ENCODE measurements around the gene PTPN20.

PTPN20 gene

DNA sequence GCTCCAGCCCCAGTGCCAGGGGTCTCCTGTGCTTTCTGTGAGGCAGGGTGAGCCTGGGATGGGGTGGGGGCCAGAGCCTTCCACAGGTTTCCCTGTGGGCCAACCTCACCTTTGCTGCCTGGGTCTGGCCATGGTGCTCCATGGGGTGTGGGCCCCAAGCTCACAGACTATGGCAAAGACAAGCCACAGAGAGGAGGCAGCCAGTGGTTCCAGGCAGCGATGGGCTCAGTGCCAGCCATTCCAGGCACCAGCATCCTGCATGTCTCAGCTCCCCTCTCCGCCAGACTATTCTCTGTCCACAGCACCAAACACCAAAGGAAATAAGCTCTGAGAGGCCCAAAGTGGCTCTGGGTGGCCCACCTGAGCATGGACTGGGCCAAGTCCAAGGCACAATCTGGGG lies 133.5 kb downstream of the PTPN20 start:
- Histone ChIP-seq H2AFZ (ENCODE audit: low read depth, low read length) (no peak overlapping the region), H3K9ac (ENCODE audit: low read depth, low read length) (no peak overlapping the region), H3K4me1 (ENCODE audit: insufficient read depth, low read length) (0 out of 2 replicates have a peak, but pooled peaks cover 4% of the 10 kb centered on the region), H3K27ac (ENCODE audit: low read length) (no peak overlapping the region), H3K4me3 (ENCODE audit: low read depth in 1 of 2, low read length in 2 of 2) (no peak overlapping the region), H3K4me2 (ENCODE audit: insufficient read depth, low read length) (no peak overlapping the region), H3K27me3 (ENCODE audit: insufficient read depth, low read length, poor library complexity) (no peaks in the 10 kb centered on the region), H3K36me3 (ENCODE audit: insufficient read depth, low read length) (no peaks in the 10 kb centered on the region), H4K20me1 (ENCODE audit: insufficient read depth, low read length) (no peaks in the 10 kb centered on the region; the same call in 1 of the 2 replicates), H3K9me3 (ENCODE audit: insufficient read depth, low read length, severe bottlenecking) (no peaks in the 10 kb centered on the region), H3K79me2 (ENCODE audit: insufficient read depth, low read length) (no peaks in the 10 kb centered on the region)
- TF ChIP-seq EZH2 (IDR thresholded peaks at IDR 0.05; ENCODE audit: borderline replicate concordance, low read depth, low read length, severe bottlenecking), result no peak
- TF ChIP-seq, protein P1, sequence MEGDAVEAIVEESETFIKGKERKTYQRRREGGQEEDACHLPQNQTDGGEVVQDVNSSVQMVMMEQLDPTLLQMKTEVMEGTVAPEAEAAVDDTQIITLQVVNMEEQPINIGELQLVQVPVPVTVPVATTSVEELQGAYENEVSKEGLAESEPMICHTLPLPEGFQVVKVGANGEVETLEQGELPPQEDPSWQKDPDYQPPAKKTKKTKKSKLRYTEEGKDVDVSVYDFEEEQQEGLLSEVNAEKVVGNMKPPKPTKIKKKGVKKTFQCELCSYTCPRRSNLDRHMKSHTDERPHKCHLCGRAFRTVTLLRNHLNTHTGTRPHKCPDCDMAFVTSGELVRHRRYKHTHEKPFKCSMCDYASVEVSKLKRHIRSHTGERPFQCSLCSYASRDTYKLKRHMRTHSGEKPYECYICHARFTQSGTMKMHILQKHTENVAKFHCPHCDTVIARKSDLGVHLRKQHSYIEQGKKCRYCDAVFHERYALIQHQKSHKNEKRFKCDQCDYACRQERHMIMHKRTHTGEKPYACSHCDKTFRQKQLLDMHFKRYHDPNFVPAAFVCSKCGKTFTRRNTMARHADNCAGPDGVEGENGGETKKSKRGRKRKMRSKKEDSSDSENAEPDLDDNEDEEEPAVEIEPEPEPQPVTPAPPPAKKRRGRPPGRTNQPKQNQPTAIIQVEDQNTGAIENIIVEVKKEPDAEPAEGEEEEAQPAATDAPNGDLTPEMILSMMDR (IDR thresholded peaks at IDR 0.05; ENCODE audit: borderline replicate concordance, extremely low read depth, low read length, poor library complexity, severe bottlenecking), result no peak
- ATAC-seq (ENCODE audit: insufficient read depth, low read depth), result no peak
- no peak for DNase-seq

DNA sequence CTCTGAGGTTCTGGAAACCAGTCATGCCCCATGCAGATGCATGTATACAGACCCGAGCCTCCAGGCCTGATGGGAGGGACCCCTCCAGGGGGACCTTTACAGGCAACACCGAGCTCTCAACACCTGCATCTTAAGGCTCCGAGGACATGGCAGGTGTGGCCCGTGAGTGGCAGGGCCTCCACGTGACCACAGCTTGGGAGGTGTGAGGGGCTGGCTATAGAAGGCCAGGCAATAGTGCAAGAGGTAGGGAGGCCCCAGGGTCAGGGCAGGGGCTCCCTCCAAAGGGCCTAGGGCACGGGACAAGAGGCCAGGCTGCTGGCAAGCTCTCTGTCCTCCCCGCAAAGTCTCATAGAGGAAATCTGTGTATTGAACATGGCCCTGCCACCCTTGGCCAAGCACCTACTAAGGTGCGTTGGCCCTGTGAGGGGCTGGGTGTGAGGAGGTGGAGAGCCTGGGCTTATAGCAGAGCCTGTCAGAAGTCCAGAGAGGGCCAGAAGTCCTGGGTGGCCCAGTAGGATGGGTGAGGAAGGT lies 134.2 kb downstream of the PTPN20 start:
- Histone ChIP-seq H4K20me1 (ENCODE audit: insufficient read depth, low read length) (no peaks in the 10 kb centered on the region; the same call in 1 of the 2 replicates), H3K27ac (ENCODE audit: low read length) (no peak overlapping the region), H3K27me3 (ENCODE audit: insufficient read depth, low read length, poor library complexity) (no peaks in the 10 kb centered on the region)

DNA sequence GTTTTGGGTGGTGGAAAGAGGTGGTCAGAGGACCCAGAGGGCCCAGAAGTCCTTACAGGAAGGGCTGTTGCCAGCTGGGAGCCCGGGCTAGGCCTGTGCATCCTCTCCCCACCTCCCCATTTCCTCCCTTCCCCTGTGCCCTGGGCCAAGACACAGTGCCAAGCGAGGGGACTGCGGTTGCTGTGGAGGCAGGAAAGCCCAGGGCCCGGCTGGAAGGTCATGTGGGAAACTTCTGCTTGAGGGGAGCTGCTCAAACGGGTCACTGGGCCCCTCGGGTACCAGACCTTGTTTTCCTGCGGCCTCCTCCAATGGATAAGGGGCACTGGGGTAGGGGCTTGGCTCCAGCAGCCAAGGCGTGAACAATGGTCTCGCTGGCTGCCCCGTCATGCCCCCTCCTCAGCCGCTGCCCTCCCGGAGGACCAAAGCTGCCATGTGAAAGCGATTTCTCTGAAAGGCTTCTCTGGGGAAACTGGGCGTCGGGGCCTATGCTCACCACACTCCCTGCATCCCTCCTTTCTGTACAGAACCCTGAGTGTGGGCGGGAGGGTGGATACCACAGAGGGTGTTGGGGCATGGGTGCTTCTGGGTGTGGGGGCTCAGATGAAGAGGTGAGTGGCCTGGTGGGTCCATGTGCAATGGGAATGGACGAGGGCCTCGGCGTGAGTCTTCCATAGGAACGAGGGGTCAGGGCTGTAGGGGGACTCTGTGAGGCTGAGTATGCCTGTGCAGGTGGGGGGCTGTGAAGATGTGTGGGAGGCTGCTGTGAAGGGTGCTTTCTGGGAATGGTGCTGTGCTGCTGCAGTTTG lies 135.3 kb downstream of the PTPN20 start:
- Histone ChIP-seq H4K20me1 (ENCODE audit: insufficient read depth, low read length) (no peaks in the 10 kb centered on the region; the same call in 1 of the 2 replicates), H3K27ac (ENCODE audit: low read length) (no peak overlapping the region), H3K27me3 (ENCODE audit: insufficient read depth, low read length, poor library complexity) (no peaks in the 10 kb centered on the region), H3K4me2 (ENCODE audit: insufficient read depth, low read length) (no peak overlapping the region), H2AFZ (ENCODE audit: low read depth, low read length) (no peak overlapping the region), H3K4me3 (ENCODE audit: low read depth in 1 of 2, low read length in 2 of 2) (no peak overlapping the region), H3K79me2 (ENCODE audit: insufficient read depth, low read length) (no peaks in the 10 kb centered on the region), H3K4me1 (ENCODE audit: insufficient read depth, low read length) (0 out of 2 replicates have a peak, but pooled peaks cover 4% of the 10 kb centered on the region), H3K9ac (ENCODE audit: low read depth, low read length) (no peak overlapping the region), H3K9me3 (ENCODE audit: insufficient read depth, low read length, severe bottlenecking) (no peaks in the 10 kb centered on the region), H3K36me3 (ENCODE audit: insufficient read depth, low read length) (no peaks in the 10 kb centered on the region)
- DNase-seq (no peak), ATAC-seq (ENCODE audit: insufficient read depth, low read depth) (no peak)
- TF ChIP-seq, protein P1 (IDR thresholded peaks at IDR 0.05; ENCODE audit: borderline replicate concordance, extremely low read depth, low read length, poor library complexity, severe bottlenecking), result no peak
- TF ChIP-seq EZH2 (IDR thresholded peaks at IDR 0.05; ENCODE audit: borderline replicate concordance, low read depth, low read length, severe bottlenecking), result no peak

More for the DNA sequence above, 134.2 kb downstream of the PTPN20 start:
- ATAC-seq (ENCODE audit: insufficient read depth, low read depth) (no peak), DNase-seq (no peak)
- Histone ChIP-seq H3K9ac (ENCODE audit: low read depth, low read length) (no peak overlapping the region), H3K4me1 (ENCODE audit: insufficient read depth, low read length) (0 out of 2 replicates have a peak, but pooled peaks cover 4% of the 10 kb centered on the region), H3K4me3 (ENCODE audit: low read depth in 1 of 2, low read length in 2 of 2) (no peak overlapping the region), H3K4me2 (ENCODE audit: insufficient read depth, low read length) (no peak overlapping the region), H3K9me3 (ENCODE audit: insufficient read depth, low read length, severe bottlenecking) (no peaks in the 10 kb centered on the region), H2AFZ (ENCODE audit: low read depth, low read length) (no peak overlapping the region), H3K36me3 (ENCODE audit: insufficient read depth, low read length) (no peaks in the 10 kb centered on the region), H3K79me2 (ENCODE audit: insufficient read depth, low read length) (no peaks in the 10 kb centered on the region)
- TF ChIP-seq, protein P1 (IDR thresholded peaks at IDR 0.05; ENCODE audit: borderline replicate concordance, extremely low read depth, low read length, poor library complexity, severe bottlenecking), result no peak
- TF ChIP-seq EZH2 (IDR thresholded peaks at IDR 0.05; ENCODE audit: borderline replicate concordance, low read depth, low read length, severe bottlenecking), result no peak
